ENCODE data around the gene TSPYL1. TPM values are rescaled to one million over a fixed set of nuclear protein-coding genes. Genes with fewer than 3 reads are reported as not detected.
"Not testable (repeated sequence)": the region's sequence is repeated elsewhere in the genome, so short reads cannot be mapped to it uniquely, and the experiment has no call there.

The TSPYL1 gene
- 220 TPM for total RNA-seq

DNA sequence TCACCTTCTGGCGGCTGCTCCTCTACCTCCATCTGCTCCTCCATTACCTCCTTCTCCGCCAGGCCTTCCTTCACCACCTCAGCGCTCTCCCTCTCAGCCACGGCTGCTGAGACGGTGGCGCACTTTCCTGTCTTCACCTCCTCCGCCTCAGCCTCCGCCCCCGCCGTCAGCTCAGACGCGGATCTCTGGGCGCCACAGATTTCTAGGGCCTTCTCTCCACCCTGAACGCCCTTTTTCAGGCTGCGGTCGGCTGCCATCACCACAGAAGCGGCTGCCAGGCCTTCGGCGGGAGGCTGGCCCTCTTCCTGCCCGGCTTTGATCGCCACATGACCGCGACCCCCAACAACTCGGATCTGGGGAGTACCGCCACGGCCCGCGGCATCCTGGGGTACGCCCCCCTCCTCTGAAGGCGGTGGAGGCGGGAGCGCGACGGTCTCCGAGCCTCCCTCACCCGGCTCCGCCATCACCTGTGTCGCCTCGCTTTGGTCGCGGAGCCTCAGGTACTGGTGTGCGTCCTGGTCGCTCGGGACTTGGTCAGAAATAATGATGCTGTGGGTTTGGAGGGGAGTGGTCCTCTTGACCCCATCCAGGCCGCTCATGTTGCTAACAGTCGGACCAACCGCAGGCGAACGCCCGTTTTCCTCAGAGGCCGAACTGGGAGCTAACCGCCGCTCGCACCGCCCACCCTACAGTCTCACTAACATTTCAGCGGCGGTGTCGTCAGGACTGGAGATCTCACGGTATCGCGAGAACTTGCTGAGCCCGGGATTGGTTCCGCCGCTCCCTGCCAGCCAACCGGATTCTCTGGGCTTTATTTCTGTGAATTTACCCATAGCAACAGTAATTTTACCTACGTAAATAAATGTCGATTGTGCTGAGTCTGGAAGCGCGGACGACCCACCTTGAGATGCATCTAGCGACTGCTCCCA lies at the start of gene TSPYL1:
TSS of gene TSPYL1 (minus strand) at position 699 of the 929 bp plus-strand sequence. CDS start at position 599, 100 bp downstream.
- peak; percentile 72 to 86 for DNase-seq (ENCODE audit: low spot score in 2 of 2)
- peak; percentile 34 for FAIRE-seq

DNA sequence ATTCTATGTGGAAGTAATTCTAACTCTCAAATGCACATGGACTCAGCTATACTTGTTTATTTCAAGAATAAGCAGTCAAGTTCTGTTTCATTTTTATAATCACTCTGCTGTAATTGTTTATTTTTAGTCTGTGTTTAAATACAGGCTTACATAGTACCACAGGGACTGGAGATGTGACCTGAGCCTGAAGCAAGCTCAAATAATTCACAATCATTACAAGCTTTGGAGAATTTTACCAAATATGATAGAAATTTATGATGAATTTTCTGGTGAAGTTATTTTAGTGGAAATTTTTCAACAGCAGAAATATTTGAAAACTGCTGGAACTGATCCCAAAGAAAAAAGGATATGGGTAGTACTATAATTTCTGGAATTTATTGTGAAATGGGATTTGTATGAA lies 49.4 kb upstream of the TSPYL1 start:
- DNase-seq (ENCODE audit: low spot score in 2 of 2) (no peak), FAIRE-seq (no peak)

DNA sequence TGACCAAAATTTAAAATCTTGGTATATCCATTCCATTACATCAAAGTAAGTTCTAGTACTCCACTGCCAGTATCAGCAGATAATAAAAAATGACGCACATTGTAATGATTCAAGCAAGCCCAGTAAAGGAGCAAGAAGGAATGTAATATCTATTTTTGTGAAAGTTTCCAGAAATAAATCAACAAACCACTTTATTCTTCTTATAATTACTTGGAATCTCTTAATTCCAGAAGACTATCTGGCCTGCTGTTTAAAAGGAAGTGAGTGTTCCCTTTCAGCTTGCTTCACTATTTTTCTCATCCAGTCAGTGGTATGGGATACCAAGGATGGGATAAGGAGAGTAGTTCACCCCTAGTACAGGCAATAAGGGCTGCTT lies 48.8 kb upstream of the TSPYL1 start:
- DNase-seq (ENCODE audit: low spot score in 2 of 2) (no peak), FAIRE-seq (no peak)

DNA sequence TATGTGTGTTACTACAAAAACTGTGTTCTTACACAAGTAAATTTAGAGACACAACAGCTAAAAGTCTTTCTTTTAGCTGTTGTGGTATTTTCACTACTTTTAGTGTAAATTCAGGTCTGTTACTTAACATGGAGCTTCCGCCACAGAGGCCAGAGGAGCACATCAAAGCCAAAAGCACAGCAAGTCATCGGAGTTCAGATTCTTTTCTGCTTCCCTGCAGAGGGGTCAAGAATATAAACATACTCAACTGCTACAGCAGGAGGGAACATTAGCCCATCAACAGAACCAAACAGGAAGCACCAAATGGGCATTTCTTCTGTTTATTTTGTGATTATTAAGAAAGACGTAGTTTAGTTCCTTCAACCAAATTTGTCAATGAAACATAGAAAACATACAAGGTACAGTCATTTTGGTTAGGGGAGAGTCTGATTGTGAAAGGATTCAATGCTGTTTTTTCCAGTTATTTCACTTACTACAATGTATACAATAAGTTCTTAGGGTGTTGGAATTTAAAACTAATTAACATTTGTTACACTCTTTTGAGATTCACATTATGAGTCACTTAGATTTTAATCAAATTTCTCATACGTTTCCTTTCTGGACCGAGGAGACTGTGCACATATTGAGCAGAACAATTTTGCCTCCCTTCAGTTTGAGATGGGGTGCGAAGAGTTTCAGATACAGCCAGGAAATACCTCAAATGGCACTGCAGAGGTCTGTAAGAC lies 48.2 kb upstream of the TSPYL1 start:
- no peak for DNase-seq (ENCODE audit: low spot score in 2 of 2)
- FAIRE-seq = no peak

GRCh38 chr6:116326996-116327395 lies 47.3 kb upstream of the TSPYL1 start:
- FAIRE-seq = no peak
- no peak for DNase-seq (ENCODE audit: low spot score in 2 of 2)

DNA sequence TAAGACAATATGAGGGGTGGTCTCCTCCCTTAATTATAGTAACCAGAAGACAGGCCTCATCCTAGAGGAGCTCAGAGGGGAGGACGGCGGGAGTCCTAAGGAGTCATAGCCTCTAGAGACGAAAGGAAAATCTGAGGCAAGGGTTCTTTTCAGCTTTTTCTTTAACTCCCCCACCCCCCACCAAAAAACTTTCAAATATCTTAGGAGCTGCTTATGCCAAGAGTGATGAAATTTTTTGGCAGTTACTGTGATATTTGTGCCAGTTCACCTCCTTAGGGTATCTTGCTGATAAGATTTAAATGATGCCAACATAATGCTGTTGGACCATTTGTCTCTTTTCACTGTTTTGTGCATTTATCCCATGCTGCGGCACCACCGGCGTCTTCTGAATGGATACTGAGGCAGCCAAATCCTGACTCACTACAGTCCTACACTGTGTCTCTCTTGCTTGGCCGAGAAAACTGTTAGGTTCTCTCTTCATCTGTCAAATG lies 46.5 kb upstream of the TSPYL1 start:
- FAIRE-seq (no peak), DNase-seq (ENCODE audit: low spot score in 2 of 2) (no peak)

DNA sequence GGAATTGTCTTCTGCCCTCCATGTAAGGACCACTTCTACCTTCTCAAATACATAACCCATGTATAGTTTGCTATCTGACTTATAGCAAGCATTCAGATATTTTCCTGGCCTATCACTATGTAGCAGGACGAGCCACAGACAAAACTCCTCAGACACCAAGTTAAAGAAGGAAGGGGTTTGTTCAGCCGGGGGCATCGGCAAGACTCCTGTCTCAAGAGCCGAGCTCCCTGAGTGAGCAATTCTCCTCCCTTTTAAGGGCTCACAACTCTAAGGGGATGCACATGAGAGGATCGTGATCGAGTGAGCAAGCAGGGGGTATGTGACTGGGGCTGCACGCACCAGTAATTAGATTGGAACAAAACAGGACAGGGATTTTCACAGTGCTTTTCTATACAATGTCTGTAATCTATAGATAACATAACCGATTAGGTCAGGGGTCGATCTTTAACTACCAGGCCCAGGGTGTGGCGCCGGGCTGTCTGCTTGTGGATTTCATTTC lies 46.0 kb upstream of the TSPYL1 start:
- not testable (repeated sequence) for DNase-seq (ENCODE audit: low spot score in 2 of 2); FAIRE-seq

- FAIRE-seq = no peak
These were observed 44.1 kb upstream of the TSPYL1 start for GRCh38 chr6:116323863-116324262.

GRCh38 chr6:116321933-116322332 lies 42.2 kb upstream of the TSPYL1 start:
- DNase-seq (ENCODE audit: low spot score in 2 of 2); FAIRE-seq: not testable (repeated sequence)

More at GRCh38 chr6:116323863-116324262, 44.1 kb upstream of the TSPYL1 start:
- no peak for DNase-seq (ENCODE audit: low spot score in 2 of 2)

DNA sequence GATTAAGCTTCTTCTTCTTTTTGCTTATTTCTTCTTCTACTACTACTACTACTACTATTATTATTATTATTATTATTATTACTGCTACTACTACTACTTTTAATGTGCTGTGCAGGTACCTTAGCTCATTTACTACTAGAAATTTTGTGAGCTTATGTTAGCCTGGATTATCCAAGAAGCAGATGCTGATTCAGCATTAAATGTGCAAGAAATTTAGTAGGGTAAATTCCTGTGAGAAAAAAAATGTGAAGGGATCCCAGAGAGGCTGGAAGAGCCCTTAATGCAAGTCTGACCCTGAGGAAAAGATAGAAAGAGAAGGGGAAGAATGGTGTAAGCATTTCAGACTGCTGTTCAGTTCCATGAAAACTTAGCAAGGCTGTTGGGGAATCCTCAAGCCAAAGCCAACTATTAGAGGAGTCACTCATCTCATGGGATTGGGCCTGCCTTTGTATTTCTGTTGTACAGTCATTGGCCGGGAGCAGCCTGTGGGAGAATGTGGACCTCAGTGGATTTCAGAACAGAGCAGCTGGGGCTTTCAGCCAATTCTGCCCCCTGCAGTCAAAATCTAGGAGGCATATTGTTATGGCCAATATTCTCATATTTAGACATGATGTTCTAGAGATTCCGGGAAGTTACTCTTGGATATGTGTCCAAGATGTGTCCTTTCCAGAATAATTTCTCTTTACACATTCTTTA lies 37.2 kb upstream of the TSPYL1 start:
- FAIRE-seq = no peak
- no peak for DNase-seq (ENCODE audit: low spot score in 2 of 2)

- FAIRE-seq (no peak), DNase-seq (ENCODE audit: low spot score in 2 of 2) (no peak)
These were observed 35.1 kb upstream of the TSPYL1 start for GRCh38 chr6:116314878-116315277.

DNA sequence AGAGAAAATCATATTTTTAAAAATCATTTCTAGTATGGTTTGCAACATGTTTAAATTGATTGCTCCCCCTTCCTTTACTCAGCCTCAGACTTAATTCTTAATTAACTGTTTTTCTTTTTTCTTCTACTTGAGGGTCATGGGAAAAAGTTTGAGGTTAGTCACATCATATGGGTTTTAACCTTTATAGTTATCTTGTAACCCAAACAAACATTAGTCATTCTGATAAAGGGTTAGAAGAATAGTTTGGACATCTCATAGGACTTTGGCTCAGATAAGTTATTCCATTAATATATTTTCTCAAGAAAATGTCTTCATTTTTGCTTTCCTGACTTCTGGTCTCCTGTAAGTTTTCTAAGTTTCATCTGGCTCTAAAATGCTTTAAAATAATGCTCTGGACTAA lies 34.5 kb upstream of the TSPYL1 start:
- DNase-seq (ENCODE audit: low spot score in 2 of 2) (no peak), FAIRE-seq (no peak)

DNA sequence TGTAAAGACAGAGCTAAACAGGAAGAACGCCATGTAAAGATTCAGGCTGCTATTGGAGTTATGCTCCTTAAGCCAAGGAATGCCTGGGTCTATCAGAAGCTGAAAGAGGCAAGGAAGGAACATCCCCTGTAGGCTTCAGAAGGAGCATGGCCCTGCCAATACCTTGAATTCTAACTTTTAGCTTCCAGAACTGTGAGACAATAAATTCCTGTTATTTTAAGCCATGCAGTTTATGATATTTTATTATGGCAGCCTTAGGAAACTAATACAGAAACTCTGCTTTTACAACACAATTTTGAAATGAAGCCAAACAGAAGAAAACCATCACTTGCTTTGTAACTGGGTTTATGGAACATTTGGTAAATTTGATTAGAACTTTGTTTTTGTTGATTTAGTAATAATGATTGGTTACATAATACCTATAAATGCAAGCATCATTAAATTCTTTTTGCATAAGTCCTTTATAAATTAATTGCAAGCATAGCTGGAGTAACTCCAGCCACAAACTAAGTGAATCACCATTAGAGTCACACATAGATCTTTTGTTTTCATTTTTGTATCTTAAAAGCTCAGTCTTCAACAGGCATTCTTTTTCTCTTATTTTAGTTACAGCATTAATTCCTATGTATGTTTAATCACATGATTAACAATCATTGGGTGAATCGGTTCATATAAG lies 33.5 kb upstream of the TSPYL1 start:
- FAIRE-seq (no peak), DNase-seq (ENCODE audit: low spot score in 2 of 2) (no peak)

- no peak for FAIRE-seq
These were observed 29.9 kb upstream of the TSPYL1 start for GRCh38 chr6:116309657-116310056.

GRCh38 chr6:116309001-116309400 lies 29.3 kb upstream of the TSPYL1 start:
- FAIRE-seq (no peak), DNase-seq (ENCODE audit: low spot score in 2 of 2) (no peak)

More at GRCh38 chr6:116309657-116310056, 29.9 kb upstream of the TSPYL1 start:
- no peak for DNase-seq (ENCODE audit: low spot score in 2 of 2)

- FAIRE-seq (no peak), DNase-seq (ENCODE audit: low spot score in 2 of 2) (no peak)
These were observed 27.9 kb upstream of the TSPYL1 start for GRCh38 chr6:116307633-116308032.

DNA sequence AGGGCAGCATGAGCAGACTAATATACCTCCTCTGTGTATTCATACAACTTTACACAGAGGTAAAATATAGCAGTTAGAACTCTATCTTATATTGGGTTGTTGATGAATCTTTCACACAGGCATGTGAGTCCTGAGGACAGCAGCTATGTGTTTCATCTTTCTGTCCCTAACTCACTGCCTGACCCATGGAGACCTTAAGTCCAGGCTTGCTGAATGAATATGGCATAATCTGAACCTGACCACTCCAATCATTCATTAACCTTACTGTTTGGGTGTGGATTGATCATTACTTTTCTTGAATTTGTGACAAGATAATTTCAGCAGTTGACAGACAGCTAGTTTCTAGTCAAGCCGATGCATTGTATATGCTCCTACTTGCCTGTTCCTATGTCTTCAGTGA lies 27.3 kb upstream of the TSPYL1 start:
- DNase-seq (ENCODE audit: low spot score in 2 of 2) (no peak), FAIRE-seq (no peak)

- FAIRE-seq (no peak), DNase-seq (ENCODE audit: low spot score in 2 of 2) (no peak)
These were observed 24.9 kb upstream of the TSPYL1 start for GRCh38 chr6:116304538-116305097.

DNA sequence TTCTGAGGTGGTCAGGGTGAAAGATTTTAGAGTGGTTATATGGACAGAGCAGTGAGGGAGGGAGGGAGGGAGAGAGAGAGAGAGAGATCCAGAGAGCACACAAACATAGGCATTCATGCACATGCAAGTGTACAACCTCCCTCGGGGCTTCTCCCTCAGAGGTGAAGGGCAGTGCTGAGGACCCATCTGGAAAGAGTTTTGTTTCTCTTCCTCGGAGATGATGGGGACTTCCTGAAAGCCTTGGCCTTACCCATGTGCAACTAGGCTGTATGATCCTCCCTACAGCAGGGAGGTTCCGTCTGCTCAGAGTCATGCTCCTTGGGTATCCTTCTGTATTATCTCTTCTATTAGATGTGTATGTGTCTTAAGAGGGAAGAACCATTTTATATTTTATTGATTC lies 21.4 kb upstream of the TSPYL1 start:
- no peak for DNase-seq (ENCODE audit: low spot score in 2 of 2)
- no peak for FAIRE-seq

DNA sequence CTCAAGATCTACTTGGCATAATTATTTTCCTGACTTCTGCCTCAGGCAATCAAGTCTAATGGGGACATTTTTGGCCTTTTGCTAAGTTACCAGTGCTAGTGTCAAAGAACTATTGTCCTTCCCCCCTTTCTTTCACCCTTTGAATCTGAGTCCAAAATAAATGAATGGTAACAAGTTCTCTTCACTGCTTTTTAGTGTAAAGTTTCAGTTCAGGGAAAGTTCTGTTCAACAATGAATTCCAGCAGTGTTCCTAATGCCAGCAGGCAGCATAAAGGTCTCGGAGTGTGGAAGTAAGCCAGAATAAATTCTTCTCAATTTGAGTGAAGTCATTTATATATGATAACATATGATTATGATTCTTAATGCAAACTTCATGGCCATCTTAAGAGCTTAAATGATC lies 20.8 kb upstream of the TSPYL1 start:
- DNase-seq (ENCODE audit: low spot score in 2 of 2) = no peak

More for the DNA sequence above, 20.8 kb upstream of the TSPYL1 start:
- FAIRE-seq = no peak
